Neural cell (in vitro differentiated cells): ENCODE measurements around the gene SLC6A11. TPM values are rescaled to one million over a fixed set of nuclear protein-coding genes. Genes with fewer than 3 reads are reported as not detected.

Experiments
- H2AFZ ChIP-seq: fragments of 200-600, 300-800 bp; sonication (generic), shearing (Covaris generic); 2 replicates; pipeline ENCODE4 v1.6.0; 2014; ENCODE audit warnings: low read depth, mild to moderate bottlenecking, antibody characterized with exemption, low read length, moderate library complexity
- H3F3A ChIP-seq: fragments of 200-600 bp; shearing (Covaris generic); 2 replicates; pipeline ENCODE4 v1.6.1; 2016; ENCODE audit warnings: mild to moderate bottlenecking, moderate library complexity, mixed read lengths, antibody characterized with exemption, low read length; ENCODE audit not compliant: insufficient read depth, poor library complexity, severe bottlenecking
- H3K27ac ChIP-seq: fragments of 200-600, 300-800 bp; sonication (generic), shearing (Covaris generic); 2 replicates; pipeline ENCODE4 v1.5.1; 2014; ENCODE audit warnings: mild to moderate bottlenecking, low read length, moderate library complexity
- H3K27me3 ChIP-seq: fragments of 300-800, 200-600 bp; sonication (generic), shearing (Covaris generic); 2 replicates; pipeline ENCODE4 v1.6.0; 2014; ENCODE audit warnings: mild to moderate bottlenecking, low read depth, low read length, moderate library complexity; ENCODE audit not compliant: insufficient read depth
- H3K36me3 ChIP-seq: fragments of 300-800, 200-600 bp; sonication (generic), shearing (Covaris generic); 2 replicates; pipeline ENCODE4 v1.5.1; 2014; ENCODE audit warnings: mild to moderate bottlenecking, antibody characterized with exemption, low read length, moderate library complexity; ENCODE audit not compliant: insufficient read depth
- H3K4me2 ChIP-seq: fragments of 300-800, 200-600 bp; sonication (generic), shearing (Covaris generic); 2 replicates; pipeline ENCODE4 v1.6.0; 2014; ENCODE audit warnings: mild to moderate bottlenecking, low read length
- H3K4me3 ChIP-seq: fragments of 300-800, 200-600 bp; sonication (generic), shearing (Covaris generic); 2 replicates; pipeline ENCODE4 v1.5.1; 2014; ENCODE audit warnings: mild to moderate bottlenecking, low read length, moderate library complexity
- H3K79me2 ChIP-seq: fragments of 200-600 bp; shearing (Covaris generic); replicated peaks from 2 replicates; pipeline ENCODE4 v1.6.0; 2014; ENCODE audit warnings: mild to moderate bottlenecking, low read length, moderate library complexity; ENCODE audit not compliant: insufficient read depth
- H3K9ac ChIP-seq: fragments of 300-800, 200-600 bp; sonication (generic), shearing (Covaris generic); 2 replicates; pipeline ENCODE4 v1.6.1; 2016; ENCODE audit warnings: mild to moderate bottlenecking, low read length, mixed read lengths
- H3K9me2 ChIP-seq: fragments of 200-600 bp; shearing (Covaris generic); 2 replicates; pipeline ENCODE4 v1.6.1; 2016; ENCODE audit warnings: mild to moderate bottlenecking, low read length, mixed read lengths; ENCODE audit not compliant: insufficient read depth
- H3K9me3 ChIP-seq: fragments of 200-600, 300-800 bp; sonication (generic), shearing (Covaris generic); 2 replicates; pipeline ENCODE4 v1.6.1; 2016; ENCODE audit warnings: mild to moderate bottlenecking, mixed run types, low read length, moderate library complexity, mixed read lengths
- H4K20me1 ChIP-seq: fragments of 200-600 bp; shearing (Covaris generic); 2 replicates; pipeline ENCODE4 v1.6.1; 2016; ENCODE audit warnings: mild to moderate bottlenecking, mixed run types; ENCODE audit not compliant: insufficient read depth
- EP300 ChIP-seq: fragments of 450-650 bp; conservative IDR thresholded peaks from 2 replicates; pipeline ENCODE4 v1.6.1; 2014; ENCODE audit warnings: antibody characterized with exemption, mild to moderate bottlenecking, moderate library complexity; ENCODE audit not compliant: poor library complexity, severe bottlenecking
- EZH2 ChIP-seq: fragments of 200-600, 300-800 bp; shearing (Covaris generic), sonication (generic); IDR thresholded peaks from 2 replicates; pipeline ENCODE4 v1.6.1; 2014; ENCODE audit warnings: antibody characterized with exemption, low read length, borderline replicate concordance, mild to moderate bottlenecking; ENCODE audit not compliant: insufficient read depth, poor library complexity, severe bottlenecking
- MXI1 ChIP-seq: fragments of 450-650 bp; conservative IDR thresholded peaks from 2 replicates; pipeline ENCODE4 v1.6.1; 2014; ENCODE audit warnings: antibody characterized with exemption, mild to moderate bottlenecking; ENCODE audit not compliant: poor library complexity, severe bottlenecking
- POLR2AphosphoS5 ChIP-seq: IDR thresholded peaks from 2 replicates; pipeline ENCODE4 v1.6.1; 2012
- RAD21 ChIP-seq: fragments of 450-650 bp; conservative IDR thresholded peaks from 2 replicates; pipeline ENCODE4 v1.6.1; 2014; ENCODE audit warnings: antibody characterized with exemption, mild to moderate bottlenecking, moderate library complexity
- SMC3 ChIP-seq: fragments of 450-650 bp; conservative IDR thresholded peaks from 2 replicates; pipeline ENCODE4 v1.6.1; 2014; ENCODE audit warnings: antibody characterized with exemption, mild to moderate bottlenecking, moderate library complexity; ENCODE audit not compliant: poor library complexity
- TAF1 ChIP-seq: IDR thresholded peaks from 2 replicates; pipeline ENCODE4 v1.6.1; 2012; ENCODE audit warnings: low read depth
- polyA plus RNA-seq: library from polyadenylated mRNA; depleted of rRNA; stranded (reverse); fragments of >200 nt; gene quantifications from 2 replicates; pipeline ENCODE4 v1.2.3, GENCODE V29; 2014
- TF ChIP-seq, protein P1 (sequence below): fragments of 450-650 bp; IDR thresholded peaks from 2 replicates; pipeline ENCODE4 v1.5.1; 2014; ENCODE audit warnings: antibody characterized with exemption, mild to moderate bottlenecking, moderate library complexity; ENCODE audit not compliant: poor library complexity, severe bottlenecking
- TF ChIP-seq, protein P2 (sequence below): IDR thresholded peaks from 2 replicates; pipeline ENCODE4 v1.6.1; 2012; ENCODE audit warnings: borderline replicate concordance

SLC6A11 gene
- polyA plus RNA-seq, 1 donor from 2014 or later, result 4.2 TPM

DNA sequence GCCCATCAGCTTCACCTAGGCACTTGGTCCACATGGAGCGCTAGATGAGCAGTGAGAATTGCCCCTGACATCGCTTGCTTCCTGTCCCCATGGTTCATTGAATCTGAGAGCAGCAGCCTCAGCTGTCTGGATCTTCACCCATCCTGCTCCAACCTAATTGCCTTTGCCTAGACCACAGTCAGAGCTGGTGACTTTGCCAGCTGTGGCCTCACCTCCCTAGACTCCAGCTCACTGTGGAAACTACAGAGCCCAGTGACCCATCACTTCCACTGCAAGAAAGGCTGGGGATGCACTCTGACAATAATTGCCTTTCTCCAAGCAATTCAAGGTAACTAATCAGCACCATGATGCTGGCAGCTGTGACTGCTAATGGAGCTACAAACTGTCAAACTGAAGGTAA, 145.9 kb downstream of the SLC6A11 start:
- TF ChIP-seq, protein P1, sequence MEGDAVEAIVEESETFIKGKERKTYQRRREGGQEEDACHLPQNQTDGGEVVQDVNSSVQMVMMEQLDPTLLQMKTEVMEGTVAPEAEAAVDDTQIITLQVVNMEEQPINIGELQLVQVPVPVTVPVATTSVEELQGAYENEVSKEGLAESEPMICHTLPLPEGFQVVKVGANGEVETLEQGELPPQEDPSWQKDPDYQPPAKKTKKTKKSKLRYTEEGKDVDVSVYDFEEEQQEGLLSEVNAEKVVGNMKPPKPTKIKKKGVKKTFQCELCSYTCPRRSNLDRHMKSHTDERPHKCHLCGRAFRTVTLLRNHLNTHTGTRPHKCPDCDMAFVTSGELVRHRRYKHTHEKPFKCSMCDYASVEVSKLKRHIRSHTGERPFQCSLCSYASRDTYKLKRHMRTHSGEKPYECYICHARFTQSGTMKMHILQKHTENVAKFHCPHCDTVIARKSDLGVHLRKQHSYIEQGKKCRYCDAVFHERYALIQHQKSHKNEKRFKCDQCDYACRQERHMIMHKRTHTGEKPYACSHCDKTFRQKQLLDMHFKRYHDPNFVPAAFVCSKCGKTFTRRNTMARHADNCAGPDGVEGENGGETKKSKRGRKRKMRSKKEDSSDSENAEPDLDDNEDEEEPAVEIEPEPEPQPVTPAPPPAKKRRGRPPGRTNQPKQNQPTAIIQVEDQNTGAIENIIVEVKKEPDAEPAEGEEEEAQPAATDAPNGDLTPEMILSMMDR, result no peak
- TF ChIP-seq MXI1 (no peak), EZH2 (no peak), SMC3 (no peak), POLR2AphosphoS5 (no peak), RAD21 (no peak), EP300 (no peak)
- no peaks in the 10 kb centered on the region for H3K27me3 ChIP-seq
- no peaks in the 10 kb centered on the region for H4K20me1 ChIP-seq
- no peaks in the 10 kb centered on the region for H3K79me2 ChIP-seq
- H3K36me3 ChIP-seq, result no peaks in the 10 kb centered on the region
- H2AFZ ChIP-seq, result no peak overlapping the region
- peak overlapping the region; percentile 96 for H3K27ac ChIP-seq
- no peaks in the 10 kb centered on the region for H3F3A ChIP-seq
- no peaks in the 10 kb centered on the region for H3K9me2 ChIP-seq
- peak overlapping the region; percentile 63 for H3K9ac ChIP-seq
- H3K9me3 ChIP-seq, result no peaks in the 10 kb centered on the region
- H3K4me2 ChIP-seq, result peak overlapping the region; percentile 47
- peak overlapping the region; percentile 49 for H3K4me3 ChIP-seq

DNA sequence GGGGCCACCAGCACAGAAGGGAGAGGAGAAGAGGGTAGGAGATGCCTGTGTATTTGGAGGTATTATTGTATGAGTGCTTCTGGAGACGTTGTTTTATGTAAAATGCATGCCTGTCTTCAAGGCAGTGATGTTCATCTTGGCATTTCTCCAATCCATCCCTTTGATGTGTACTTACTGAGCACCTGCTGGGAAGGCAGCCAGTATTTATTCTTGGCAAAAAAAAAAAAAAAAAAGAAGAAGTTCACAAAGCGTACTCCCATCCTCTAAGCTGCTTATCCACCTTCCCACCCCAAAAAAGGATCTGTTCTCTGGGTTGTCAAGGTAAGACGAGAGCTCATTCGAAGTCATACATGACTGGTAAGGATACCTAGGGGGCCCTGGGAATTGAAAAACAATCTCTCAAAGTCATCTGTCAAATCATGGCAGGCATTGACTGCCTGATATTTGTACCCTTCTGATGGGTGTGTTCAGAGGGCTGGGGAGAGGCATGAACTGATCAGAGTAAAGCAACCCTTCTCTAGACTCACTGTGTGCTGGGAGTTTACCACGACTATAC, 146.5 kb downstream of the SLC6A11 start:
- Histone ChIP-seq H3K9ac (peak overlapping the region; percentile 63), H3K27ac (peak overlapping the region; percentile 96), H4K20me1 (no peaks in the 10 kb centered on the region), H3K79me2 (no peaks in the 10 kb centered on the region), H3K4me3 (peak overlapping the region; percentile 49), H3K9me3 (no peaks in the 10 kb centered on the region), H3K9me2 (no peaks in the 10 kb centered on the region), H3K4me2 (peak overlapping the region; percentile 47), H3K27me3 (no peaks in the 10 kb centered on the region), H3F3A (no peaks in the 10 kb centered on the region), H3K36me3 (no peaks in the 10 kb centered on the region), H2AFZ (no peak overlapping the region)
- TF ChIP-seq, protein P2, sequence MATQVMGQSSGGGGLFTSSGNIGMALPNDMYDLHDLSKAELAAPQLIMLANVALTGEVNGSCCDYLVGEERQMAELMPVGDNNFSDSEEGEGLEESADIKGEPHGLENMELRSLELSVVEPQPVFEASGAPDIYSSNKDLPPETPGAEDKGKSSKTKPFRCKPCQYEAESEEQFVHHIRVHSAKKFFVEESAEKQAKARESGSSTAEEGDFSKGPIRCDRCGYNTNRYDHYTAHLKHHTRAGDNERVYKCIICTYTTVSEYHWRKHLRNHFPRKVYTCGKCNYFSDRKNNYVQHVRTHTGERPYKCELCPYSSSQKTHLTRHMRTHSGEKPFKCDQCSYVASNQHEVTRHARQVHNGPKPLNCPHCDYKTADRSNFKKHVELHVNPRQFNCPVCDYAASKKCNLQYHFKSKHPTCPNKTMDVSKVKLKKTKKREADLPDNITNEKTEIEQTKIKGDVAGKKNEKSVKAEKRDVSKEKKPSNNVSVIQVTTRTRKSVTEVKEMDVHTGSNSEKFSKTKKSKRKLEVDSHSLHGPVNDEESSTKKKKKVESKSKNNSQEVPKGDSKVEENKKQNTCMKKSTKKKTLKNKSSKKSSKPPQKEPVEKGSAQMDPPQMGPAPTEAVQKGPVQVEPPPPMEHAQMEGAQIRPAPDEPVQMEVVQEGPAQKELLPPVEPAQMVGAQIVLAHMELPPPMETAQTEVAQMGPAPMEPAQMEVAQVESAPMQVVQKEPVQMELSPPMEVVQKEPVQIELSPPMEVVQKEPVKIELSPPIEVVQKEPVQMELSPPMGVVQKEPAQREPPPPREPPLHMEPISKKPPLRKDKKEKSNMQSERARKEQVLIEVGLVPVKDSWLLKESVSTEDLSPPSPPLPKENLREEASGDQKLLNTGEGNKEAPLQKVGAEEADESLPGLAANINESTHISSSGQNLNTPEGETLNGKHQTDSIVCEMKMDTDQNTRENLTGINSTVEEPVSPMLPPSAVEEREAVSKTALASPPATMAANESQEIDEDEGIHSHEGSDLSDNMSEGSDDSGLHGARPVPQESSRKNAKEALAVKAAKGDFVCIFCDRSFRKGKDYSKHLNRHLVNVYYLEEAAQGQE, result peak; percentile 73
- TF ChIP-seq, protein P1, result no peak
- peak; percentile 95 for TF ChIP-seq EP300
- TF ChIP-seq TAF1, result peak; percentile 37
- no peak for TF ChIP-seq EZH2
- no peak for TF ChIP-seq MXI1
- TF ChIP-seq POLR2AphosphoS5, result peak; percentile 59
- TF ChIP-seq SMC3, result no peak
- TF ChIP-seq RAD21, result no peak
